ENCODE data around the gene MCIDAS. TPM values are rescaled to one million over a fixed set of nuclear protein-coding genes. Genes with fewer than 3 reads are reported as not detected.

The MCIDAS gene
- total RNA-seq, 1 experiment from 2014 or later: 0.39 TPM

DNA sequence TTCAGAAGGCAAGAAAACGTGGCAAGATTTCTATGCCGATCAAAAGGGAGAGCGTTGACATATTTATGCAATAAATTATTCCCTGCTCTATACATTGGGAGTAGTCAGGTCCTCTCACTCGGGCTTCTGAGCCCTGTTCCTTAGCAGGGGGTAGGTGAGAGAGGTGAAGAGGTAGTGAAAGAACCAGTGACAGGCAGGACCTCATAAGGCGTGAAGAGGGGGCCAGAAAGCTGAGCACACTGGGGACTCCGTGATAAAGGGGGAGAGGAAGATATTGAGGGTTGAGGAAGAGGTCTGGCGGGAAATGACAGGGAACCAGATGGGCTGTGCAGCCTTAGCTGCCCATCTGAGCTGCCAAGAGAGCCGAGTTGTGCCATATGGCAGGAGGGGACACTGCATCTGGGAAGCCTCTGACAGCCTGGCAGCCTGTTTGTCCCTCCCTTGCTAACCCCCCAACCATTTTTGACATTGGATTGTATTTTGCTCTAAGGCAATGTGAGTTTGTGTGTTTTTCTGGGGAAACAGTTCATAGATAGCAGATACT lies 53.4 kb downstream of the MCIDAS start:
- no peak overlapping the region for H3K9ac ChIP-seq (ENCODE audit: extremely low read depth, insufficient read length, low read length)
- no peak overlapping the region for H3K27ac Mint-ChIP-seq
- H3K79me2 ChIP-seq (ENCODE audit: insufficient read depth, low read length): no peaks in the 10 kb centered on the region
- H3K23ac ChIP-seq (ENCODE audit: insufficient read length, low read depth, low read length): no peak overlapping the region
- no peak overlapping the region for H4K91ac ChIP-seq (ENCODE audit: insufficient read length, low read depth, low read length)
- H4K20me1 ChIP-seq (ENCODE audit: control insufficient read depth, insufficient read depth, insufficient read length): no peaks in the 10 kb centered on the region
- no peak overlapping the region for H3T11ph ChIP-seq (ENCODE audit: low read length)
- no peak overlapping the region for H4K5ac ChIP-seq (ENCODE audit: insufficient read length, low read depth, low read length)
- H3K14ac ChIP-seq (ENCODE audit: insufficient read depth, low read length): no peak overlapping the region
- H2BK20ac ChIP-seq (ENCODE audit: low read depth, low read length, poor library complexity, severe bottlenecking): no peak overlapping the region
- no peak overlapping the region for H3K27ac ChIP-seq (ENCODE audit: insufficient read length, low read depth, low read length)
- no peaks in the 10 kb centered on the region for H3K9me3 ChIP-seq (ENCODE audit: control insufficient read depth, low read depth, low read length)
- H2BK15ac ChIP-seq (ENCODE audit: low read depth, low read length): no peak overlapping the region
- H3K56ac ChIP-seq (ENCODE audit: insufficient read length, low read depth, low read length): no peak overlapping the region
- H2BK5ac ChIP-seq (ENCODE audit: insufficient read length, low read length): no peak overlapping the region
- no peak overlapping the region for H3K18ac ChIP-seq (ENCODE audit: insufficient read length, low read depth, low read length)
- H3K4me1 Mint-ChIP-seq: peaks cover 24 to 31% of the 10 kb centered on the region in 2 experiments
- peak overlapping the region; percentile 61 to 76 for H3K4me3 Mint-ChIP-seq
- H2AFZ ChIP-seq (ENCODE audit: low read length): no peak overlapping the region
- H3K79me1 ChIP-seq (ENCODE audit: insufficient read depth, low read depth, low read length, poor library complexity, severe bottlenecking): no peaks in the 10 kb centered on the region
- peak; percentile 27 for DNase-seq
- H2AK5ac ChIP-seq (ENCODE audit: insufficient read length, low read length): no peak overlapping the region
- H2BK120ac ChIP-seq (ENCODE audit: low read depth, low read length, poor library complexity, severe bottlenecking): no peak overlapping the region
- H4K8ac ChIP-seq (replicated peaks; ENCODE audit: insufficient read length, low read depth, low read length): no peak overlapping the region
- H3K27me3 ChIP-seq (ENCODE audit: insufficient read depth, low read length): peaks cover 42% of the 10 kb centered on the region
- H3K27me3 Mint-ChIP-seq (ENCODE audit: low read depth): peaks cover 82% of the 10 kb centered on the region
- H3K36me3 Mint-ChIP-seq (ENCODE audit: insufficient read depth in 1 of 3, low read depth in 3 of 3): no peaks in the 10 kb centered on the region
- H3K4me1 ChIP-seq (ENCODE audit: insufficient read depth, low read length): no peaks in the 10 kb centered on the region
- no CpG with 5 or more reads among the region's 8 CpGs for WGBS (ENCODE audit: extremely low coverage, insufficient read length, low lambda C conversion rate)
- TF ChIP-seq CTCF (conservative IDR thresholded peaks at IDR 0.05): no peak
- peaks cover 6% of the 10 kb centered on the region for H3K23me2 ChIP-seq (ENCODE audit: insufficient read length, low read depth, low read length, poor library complexity, severe bottlenecking)
- no peak overlapping the region for H2BK12ac ChIP-seq (ENCODE audit: insufficient read length, low read depth, low read length)
- peak overlapping the region; percentile 44 for H3K4me2 ChIP-seq (ENCODE audit: insufficient read depth, insufficient read length, low read length)
- H3K9me3 Mint-ChIP-seq: peaks cover 0 to 6% of the 10 kb centered on the region in 2 experiments; a peak in 2 of 5 replicates
- H3K4ac ChIP-seq (ENCODE audit: low read depth, low read length): no peak overlapping the region
